Kidney epithelial cell (primary cell): ENCODE data around the gene HMGN3. TPM values are rescaled to one million over a fixed set of nuclear protein-coding genes. Genes with fewer than 3 reads are reported as not detected.

ENCODE experiments used
- DNase-seq: peaks from one replicate; pipeline ENCODE4 v3.0.0-alpha.2; 2010; ENCODE audit warnings: low read depth
- H3K27me3 ChIP-seq: 2 replicates; pipeline ENCODE4 v1.6.0; 2011; ENCODE audit warnings: low read length; ENCODE audit not compliant: control insufficient read depth, insufficient read depth
- H3K36me3 ChIP-seq: 2 replicates; pipeline ENCODE4 v1.5.1; 2011; ENCODE audit warnings: low read length; ENCODE audit not compliant: control insufficient read depth, insufficient read depth
- H3K4me3 ChIP-seq: 2 replicates; pipeline ENCODE4 v1.5.1; 2011; ENCODE audit warnings: low read depth, mild to moderate bottlenecking, control low read depth, low read length
- CTCF ChIP-seq: IDR thresholded peaks from 2 replicates; pipeline ENCODE4 v1.5.1; 2011; ENCODE audit warnings: mild to moderate bottlenecking, moderate library complexity, low read length, control low read depth, inconsistent platforms; ENCODE audit not compliant: insufficient read depth, poor library complexity, severe bottlenecking
- total RNA-seq: library from RNA; depleted of rRNA; stranded (reverse); fragments of >200 nt; gene quantifications from 2 replicates; pipeline ENCODE4 v1.2.3, GENCODE V29; 2015

The HMGN3 gene
- total RNA-seq, 1 donor from 2014 or later: 35.3 TPM

GRCh38 chr6:79173378-79173777, 61.1 kb downstream of the HMGN3 start:
- no peak for TF ChIP-seq CTCF
- H3K4me3 ChIP-seq: no peak overlapping the region
- H3K36me3 ChIP-seq: no peaks in the 10 kb centered on the region
- no peaks in the 10 kb centered on the region for H3K27me3 ChIP-seq
- DNase-seq: no peak

GRCh38 chr6:79170959-79171358, 63.5 kb downstream of the HMGN3 start:
- no peak overlapping the region for H3K4me3 ChIP-seq
- TF ChIP-seq CTCF: no peak
- peak; percentile 35 for DNase-seq
- H3K27me3 ChIP-seq: no peaks in the 10 kb centered on the region
- no peaks in the 10 kb centered on the region for H3K36me3 ChIP-seq

GRCh38 chr6:79170431-79170830, 64.1 kb downstream of the HMGN3 start:
- TF ChIP-seq CTCF: no peak
- Histone ChIP-seq H3K36me3 (no peaks in the 10 kb centered on the region), H3K4me3 (no peak overlapping the region), H3K27me3 (no peaks in the 10 kb centered on the region)
- DNase-seq: no peak

- Histone ChIP-seq H3K4me3 (no peak overlapping the region), H3K36me3 (no peaks in the 10 kb centered on the region), H3K27me3 (no peaks in the 10 kb centered on the region)
- DNase-seq: no peak
- TF ChIP-seq CTCF: no peak
Measured at GRCh38 chr6:79168695-79168980, 65.8 kb downstream of the HMGN3 start.

- H3K4me3 ChIP-seq: no peak overlapping the region
- no peak for TF ChIP-seq CTCF
- peak; percentile 12 for DNase-seq
- H3K36me3 ChIP-seq: no peaks in the 10 kb centered on the region
- H3K27me3 ChIP-seq: no peaks in the 10 kb centered on the region
Measured at GRCh38 chr6:79167931-79168694, 66.4 kb downstream of the HMGN3 start.

GRCh38 chr6:79159846-79160245, 74.6 kb downstream of the HMGN3 start:
- H3K36me3 ChIP-seq: no peaks in the 10 kb centered on the region
- H3K27me3 ChIP-seq: no peaks in the 10 kb centered on the region
- no peak for TF ChIP-seq CTCF
- no peak for DNase-seq
- H3K4me3 ChIP-seq: no peak overlapping the region
